GM23338 (cell line): ENCODE results near the gene GJB5. TPM values are rescaled to one million over a fixed set of nuclear protein-coding genes. Genes with fewer than 3 reads are reported as not detected.

Experiments
- ATAC-seq: fragments of 200-7000 bp; cut with Tn5 transposase; 3 replicates; pipeline ENCODE4 v1.9.1; 2020
- DNase-seq: peaks from one replicate; pipeline ENCODE4 v3.0.0-alpha.2; 2015; ENCODE audit warnings: low spot score
- H2AFZ ChIP-seq: fragments of 200-600 bp; sonication (generic); 2 replicates; pipeline ENCODE4 v1.8.0; 2016; ENCODE audit warnings: antibody characterized with exemption, mild to moderate bottlenecking, moderate library complexity
- H3F3A ChIP-seq: fragments of 200-600 bp; sonication (generic); replicated peaks from 2 replicates; pipeline ENCODE4 v1.8.0; 2017; ENCODE audit warnings: antibody characterized with exemption, mixed run types, low read depth
- H3K27ac ChIP-seq: fragments of 200-600 bp; sonication (generic); 2 replicates; pipeline ENCODE4 v1.6.1; 2016; ENCODE audit warnings: low read depth
- H3K27me3 ChIP-seq: fragments of 200-600 bp; sonication (generic); 2 replicates; pipeline ENCODE4 v1.8.0; 2016; ENCODE audit warnings: mild to moderate bottlenecking, mixed run types, moderate library complexity; ENCODE audit not compliant: insufficient read depth
- H3K36me3 ChIP-seq: fragments of 200-600 bp; sonication (generic); 2 replicates; pipeline ENCODE4 v1.8.0; 2016; ENCODE audit warnings: mild to moderate bottlenecking; ENCODE audit not compliant: insufficient read depth
- H3K4me1 ChIP-seq: fragments of 200-600 bp; sonication (generic); 2 replicates; pipeline ENCODE4 v1.8.0; 2016; ENCODE audit warnings: mild to moderate bottlenecking, moderate library complexity; ENCODE audit not compliant: insufficient read depth
- H3K4me2 ChIP-seq: fragments of 200-600 bp; sonication (generic); 2 replicates; pipeline ENCODE4 v1.7.1; 2017; ENCODE audit warnings: mixed run types
- H3K4me3 ChIP-seq: fragments of 200-600 bp; sonication (generic); 2 replicates; pipeline ENCODE4 v1.6.1; 2016; ENCODE audit warnings: mixed run types
- H3K79me2 ChIP-seq: fragments of 200-600 bp; sonication (generic); replicated peaks from 2 replicates; pipeline ENCODE4 v1.8.0; 2017; ENCODE audit warnings: mild to moderate bottlenecking; ENCODE audit not compliant: insufficient read depth
- H3K9me2 ChIP-seq: fragments of 200-600 bp; sonication (generic); 2 replicates; pipeline ENCODE4 v1.8.0; 2017; ENCODE audit not compliant: insufficient read depth
- H4K20me1 ChIP-seq: fragments of 200-600 bp; sonication (generic); replicated peaks from 2 replicates; pipeline ENCODE4 v1.8.0; 2017; ENCODE audit warnings: mild to moderate bottlenecking; ENCODE audit not compliant: insufficient read depth
- H3K27ac Mint-ChIP-seq: 2 replicates; pipeline ENCODE4 v1.8.0; 2020; ENCODE audit warnings: inconsistent platforms, mild to moderate bottlenecking, moderate library complexity, mixed read lengths
- H3K27me3 Mint-ChIP-seq: 3 replicates; pipeline ENCODE4 v1.8.0; 2022; ENCODE audit warnings: low read depth, mild to moderate bottlenecking, moderate library complexity, mixed read lengths, inconsistent platforms; ENCODE audit not compliant: insufficient read depth, poor library complexity
- H3K36me3 Mint-ChIP-seq: 3 replicates; pipeline ENCODE4 v1.8.0; 2021; ENCODE audit warnings: low read depth, mild to moderate bottlenecking, inconsistent platforms, moderate library complexity, mixed read lengths
- H3K4me1 Mint-ChIP-seq: 3 replicates; pipeline ENCODE4 v1.8.0; 2020; ENCODE audit warnings: mild to moderate bottlenecking, inconsistent platforms, mixed read lengths
- H3K4me3 Mint-ChIP-seq: 3 replicates; pipeline ENCODE4 v1.8.0; 2021; ENCODE audit warnings: moderate library complexity, mild to moderate bottlenecking, inconsistent platforms, mixed read lengths
- H3K9me3 Mint-ChIP-seq: 3 replicates; pipeline ENCODE4 v1.8.0; 2020; ENCODE audit warnings: moderate library complexity, mild to moderate bottlenecking, inconsistent platforms, mixed read lengths
- CREB1 ChIP-seq: fragments of 250-450 bp; sonication (Bioruptor Pico); IDR thresholded peaks from 2 replicates; pipeline ENCODE4 v1.5.0; 2020; ENCODE audit warnings: low read depth, mild to moderate bottlenecking, moderate library complexity
- EZH2 ChIP-seq: fragments of 200-600 bp; sonication (generic); IDR thresholded peaks from one replicate; pipeline ENCODE4 v1.8.0; 2017; ENCODE audit warnings: antibody characterized with exemption, mild to moderate bottlenecking, low read depth; ENCODE audit not compliant: unreplicated experiment
- EZH2phosphoT487 ChIP-seq: fragments of 200-600 bp; sonication (generic); IDR thresholded peaks from one replicate; pipeline ENCODE4 v1.8.1; 2018; ENCODE audit warnings: antibody characterized with exemption; ENCODE audit not compliant: unreplicated experiment
- NANOG ChIP-seq: IDR thresholded peaks from 2 replicates; pipeline ENCODE4 v1.6.1; 2016; ENCODE audit warnings: antibody characterized with exemption, borderline replicate concordance
- polyA plus RNA-seq: library from polyadenylated mRNA; unstranded; fragments of >200 nt; fragmentation: Nextera tagmentation; extraction: Ambion mirVana; gene quantifications from 2 replicates; pipeline ENCODE4 v1.2.1, GENCODE V29; 2016
- total RNA-seq: library from RNA; depleted of rRNA; stranded (reverse); fragments of >200 nt; shearing (Covaris generic); gene quantifications from 2 replicates; pipeline ENCODE4 v1.2.3, GENCODE V29; 2014
- TF ChIP-seq, protein P1 (sequence below), 2 experiments: fragments of 200-600 bp in 1 of 2; sonication (generic) in 1 of 2; conservative IDR thresholded peaks; 2 replicates each; pipeline versions ENCODE4 v1.5.1 to v1.6.1; 2016 to 2017; ENCODE audit warnings: antibody characterized with exemption in 2 of 2, low read depth in 2 of 2, mild to moderate bottlenecking in 2 of 2, moderate library complexity in 1 of 2
- TF ChIP-seq, protein P2 (sequence below): IDR thresholded peaks from 2 replicates; pipeline ENCODE4 v1.6.1; 2016; ENCODE audit warnings: antibody characterized with exemption
- TF ChIP-seq, protein P3 (sequence below): fragments of 250-450 bp; sonication (Bioruptor Pico); IDR thresholded peaks from 2 replicates; pipeline ENCODE4 v1.5.0; 2020; ENCODE audit warnings: mild to moderate bottlenecking, moderate library complexity

Gene GJB5
- total and polyA plus RNA-seq, 2 experiments from 2014 or later, result 1.4 TPM; not detected in 1

DNA sequence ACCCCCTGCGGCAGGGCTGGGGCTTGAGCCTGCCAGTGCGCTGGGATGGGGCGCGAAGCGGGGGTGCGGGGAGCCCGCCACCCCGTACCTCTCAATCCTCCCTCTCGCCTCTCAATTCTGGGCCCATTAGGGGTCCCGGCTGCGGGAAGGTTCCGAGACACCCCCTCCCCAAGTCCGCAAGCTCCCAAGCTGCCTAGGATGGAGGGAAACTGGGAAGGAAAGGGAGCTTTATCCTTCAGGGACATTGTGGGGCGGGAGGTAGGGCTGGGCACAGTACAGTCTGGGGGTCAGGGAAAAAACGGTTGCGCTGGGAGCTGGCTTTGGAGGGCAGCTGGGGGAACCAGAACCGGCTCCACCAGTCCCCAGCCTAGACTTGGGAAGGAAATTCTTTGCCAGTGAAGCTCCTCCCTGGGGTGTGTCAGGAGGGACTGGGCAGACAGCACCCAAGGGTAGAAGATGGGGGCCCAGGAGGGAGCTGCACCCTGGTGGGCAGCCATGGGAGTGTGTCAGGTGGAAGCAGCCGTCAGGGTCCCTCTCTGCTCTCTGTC is 27.1 kb downstream of the GJB5 start:
- Histone ChIP-seq H3F3A (no peaks in the 10 kb centered on the region), H3K27ac (no peak overlapping the region), H3K36me3 (no peaks in the 10 kb centered on the region), H3K4me3 (peak overlapping the region; percentile 85), H3K79me2 (no peaks in the 10 kb centered on the region), H2AFZ (peak overlapping the region; percentile 100), H3K27me3 (peaks cover 37% of the 10 kb centered on the region), H3K4me1 (peaks cover 4% of the 10 kb centered on the region), H3K4me2 (peak overlapping the region; percentile 93), H4K20me1 (no peaks in the 10 kb centered on the region), H3K9me2 (no peaks in the 10 kb centered on the region)
- H3K4me1 Mint-ChIP-seq, result peaks cover 7% of the 10 kb centered on the region
- TF ChIP-seq NANOG, result no peak
- TF ChIP-seq, protein P1, sequence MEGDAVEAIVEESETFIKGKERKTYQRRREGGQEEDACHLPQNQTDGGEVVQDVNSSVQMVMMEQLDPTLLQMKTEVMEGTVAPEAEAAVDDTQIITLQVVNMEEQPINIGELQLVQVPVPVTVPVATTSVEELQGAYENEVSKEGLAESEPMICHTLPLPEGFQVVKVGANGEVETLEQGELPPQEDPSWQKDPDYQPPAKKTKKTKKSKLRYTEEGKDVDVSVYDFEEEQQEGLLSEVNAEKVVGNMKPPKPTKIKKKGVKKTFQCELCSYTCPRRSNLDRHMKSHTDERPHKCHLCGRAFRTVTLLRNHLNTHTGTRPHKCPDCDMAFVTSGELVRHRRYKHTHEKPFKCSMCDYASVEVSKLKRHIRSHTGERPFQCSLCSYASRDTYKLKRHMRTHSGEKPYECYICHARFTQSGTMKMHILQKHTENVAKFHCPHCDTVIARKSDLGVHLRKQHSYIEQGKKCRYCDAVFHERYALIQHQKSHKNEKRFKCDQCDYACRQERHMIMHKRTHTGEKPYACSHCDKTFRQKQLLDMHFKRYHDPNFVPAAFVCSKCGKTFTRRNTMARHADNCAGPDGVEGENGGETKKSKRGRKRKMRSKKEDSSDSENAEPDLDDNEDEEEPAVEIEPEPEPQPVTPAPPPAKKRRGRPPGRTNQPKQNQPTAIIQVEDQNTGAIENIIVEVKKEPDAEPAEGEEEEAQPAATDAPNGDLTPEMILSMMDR (conservative IDR thresholded peaks at IDR 0.05; ENCODE audit: low read depth in 2 of 2), result peak; percentile 16 to 49; a peak in 3 of 4 replicates
- TF ChIP-seq, protein P2, sequence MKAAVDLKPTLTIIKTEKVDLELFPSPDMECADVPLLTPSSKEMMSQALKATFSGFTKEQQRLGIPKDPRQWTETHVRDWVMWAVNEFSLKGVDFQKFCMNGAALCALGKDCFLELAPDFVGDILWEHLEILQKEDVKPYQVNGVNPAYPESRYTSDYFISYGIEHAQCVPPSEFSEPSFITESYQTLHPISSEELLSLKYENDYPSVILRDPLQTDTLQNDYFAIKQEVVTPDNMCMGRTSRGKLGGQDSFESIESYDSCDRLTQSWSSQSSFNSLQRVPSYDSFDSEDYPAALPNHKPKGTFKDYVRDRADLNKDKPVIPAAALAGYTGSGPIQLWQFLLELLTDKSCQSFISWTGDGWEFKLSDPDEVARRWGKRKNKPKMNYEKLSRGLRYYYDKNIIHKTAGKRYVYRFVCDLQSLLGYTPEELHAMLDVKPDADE, result no peak
- no peak for TF ChIP-seq EZH2phosphoT487
- peaks cover 29% of the 10 kb centered on the region for H3K27me3 Mint-ChIP-seq
- H3K27ac Mint-ChIP-seq, result no peak overlapping the region
- peak overlapping the region; percentile 71 for H3K4me3 Mint-ChIP-seq
- peak; percentile 58 for DNase-seq
- no peaks in the 10 kb centered on the region for H3K36me3 Mint-ChIP-seq
- no peaks in the 10 kb centered on the region for H3K9me3 Mint-ChIP-seq
- ATAC-seq, result peak; percentile 52

DNA sequence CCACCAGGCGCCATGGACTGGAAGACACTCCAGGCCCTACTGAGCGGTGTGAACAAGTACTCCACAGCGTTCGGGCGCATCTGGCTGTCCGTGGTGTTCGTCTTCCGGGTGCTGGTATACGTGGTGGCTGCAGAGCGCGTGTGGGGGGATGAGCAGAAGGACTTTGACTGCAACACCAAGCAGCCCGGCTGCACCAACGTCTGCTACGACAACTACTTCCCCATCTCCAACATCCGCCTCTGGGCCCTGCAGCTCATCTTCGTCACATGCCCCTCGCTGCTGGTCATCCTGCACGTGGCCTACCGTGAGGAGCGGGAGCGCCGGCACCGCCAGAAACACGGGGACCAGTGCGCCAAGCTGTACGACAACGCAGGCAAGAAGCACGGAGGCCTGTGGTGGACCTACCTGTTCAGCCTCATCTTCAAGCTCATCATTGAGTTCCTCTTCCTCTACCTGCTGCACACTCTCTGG is 29.9 kb downstream of the GJB5 start:
- Mint-ChIP-seq H3K27ac (no peak overlapping the region), H3K27me3 (peaks cover 32% of the 10 kb centered on the region), H3K4me1 (peaks cover 7% of the 10 kb centered on the region), H3K36me3 (no peaks in the 10 kb centered on the region), H3K9me3 (no peaks in the 10 kb centered on the region), H3K4me3 (no peak overlapping the region)
- no peak overlapping the region for H3K4me2 ChIP-seq
- H3K27ac ChIP-seq, result no peak overlapping the region
- peaks cover 4% of the 10 kb centered on the region for H3K4me1 ChIP-seq
- H2AFZ ChIP-seq, result no peak overlapping the region
- H4K20me1 ChIP-seq, result no peaks in the 10 kb centered on the region
- no peaks in the 10 kb centered on the region for H3F3A ChIP-seq
- H3K36me3 ChIP-seq, result no peaks in the 10 kb centered on the region
- no peaks in the 10 kb centered on the region for H3K9me2 ChIP-seq
- H3K27me3 ChIP-seq, result peaks cover 32% of the 10 kb centered on the region
- no peaks in the 10 kb centered on the region for H3K79me2 ChIP-seq
- ATAC-seq (no peak), DNase-seq (no peak)
- H3K4me3 ChIP-seq, result no peak overlapping the region
- TF ChIP-seq EZH2 (no peak), NANOG (no peak), CREB1 (CRISPR knock-in tag) (no peak), EZH2phosphoT487 (no peak)
- TF ChIP-seq, protein P1 (conservative IDR thresholded peaks at IDR 0.05; ENCODE audit: low read depth in 2 of 2), result no peak
- TF ChIP-seq, protein P2, result no peak
- TF ChIP-seq, protein P3, sequence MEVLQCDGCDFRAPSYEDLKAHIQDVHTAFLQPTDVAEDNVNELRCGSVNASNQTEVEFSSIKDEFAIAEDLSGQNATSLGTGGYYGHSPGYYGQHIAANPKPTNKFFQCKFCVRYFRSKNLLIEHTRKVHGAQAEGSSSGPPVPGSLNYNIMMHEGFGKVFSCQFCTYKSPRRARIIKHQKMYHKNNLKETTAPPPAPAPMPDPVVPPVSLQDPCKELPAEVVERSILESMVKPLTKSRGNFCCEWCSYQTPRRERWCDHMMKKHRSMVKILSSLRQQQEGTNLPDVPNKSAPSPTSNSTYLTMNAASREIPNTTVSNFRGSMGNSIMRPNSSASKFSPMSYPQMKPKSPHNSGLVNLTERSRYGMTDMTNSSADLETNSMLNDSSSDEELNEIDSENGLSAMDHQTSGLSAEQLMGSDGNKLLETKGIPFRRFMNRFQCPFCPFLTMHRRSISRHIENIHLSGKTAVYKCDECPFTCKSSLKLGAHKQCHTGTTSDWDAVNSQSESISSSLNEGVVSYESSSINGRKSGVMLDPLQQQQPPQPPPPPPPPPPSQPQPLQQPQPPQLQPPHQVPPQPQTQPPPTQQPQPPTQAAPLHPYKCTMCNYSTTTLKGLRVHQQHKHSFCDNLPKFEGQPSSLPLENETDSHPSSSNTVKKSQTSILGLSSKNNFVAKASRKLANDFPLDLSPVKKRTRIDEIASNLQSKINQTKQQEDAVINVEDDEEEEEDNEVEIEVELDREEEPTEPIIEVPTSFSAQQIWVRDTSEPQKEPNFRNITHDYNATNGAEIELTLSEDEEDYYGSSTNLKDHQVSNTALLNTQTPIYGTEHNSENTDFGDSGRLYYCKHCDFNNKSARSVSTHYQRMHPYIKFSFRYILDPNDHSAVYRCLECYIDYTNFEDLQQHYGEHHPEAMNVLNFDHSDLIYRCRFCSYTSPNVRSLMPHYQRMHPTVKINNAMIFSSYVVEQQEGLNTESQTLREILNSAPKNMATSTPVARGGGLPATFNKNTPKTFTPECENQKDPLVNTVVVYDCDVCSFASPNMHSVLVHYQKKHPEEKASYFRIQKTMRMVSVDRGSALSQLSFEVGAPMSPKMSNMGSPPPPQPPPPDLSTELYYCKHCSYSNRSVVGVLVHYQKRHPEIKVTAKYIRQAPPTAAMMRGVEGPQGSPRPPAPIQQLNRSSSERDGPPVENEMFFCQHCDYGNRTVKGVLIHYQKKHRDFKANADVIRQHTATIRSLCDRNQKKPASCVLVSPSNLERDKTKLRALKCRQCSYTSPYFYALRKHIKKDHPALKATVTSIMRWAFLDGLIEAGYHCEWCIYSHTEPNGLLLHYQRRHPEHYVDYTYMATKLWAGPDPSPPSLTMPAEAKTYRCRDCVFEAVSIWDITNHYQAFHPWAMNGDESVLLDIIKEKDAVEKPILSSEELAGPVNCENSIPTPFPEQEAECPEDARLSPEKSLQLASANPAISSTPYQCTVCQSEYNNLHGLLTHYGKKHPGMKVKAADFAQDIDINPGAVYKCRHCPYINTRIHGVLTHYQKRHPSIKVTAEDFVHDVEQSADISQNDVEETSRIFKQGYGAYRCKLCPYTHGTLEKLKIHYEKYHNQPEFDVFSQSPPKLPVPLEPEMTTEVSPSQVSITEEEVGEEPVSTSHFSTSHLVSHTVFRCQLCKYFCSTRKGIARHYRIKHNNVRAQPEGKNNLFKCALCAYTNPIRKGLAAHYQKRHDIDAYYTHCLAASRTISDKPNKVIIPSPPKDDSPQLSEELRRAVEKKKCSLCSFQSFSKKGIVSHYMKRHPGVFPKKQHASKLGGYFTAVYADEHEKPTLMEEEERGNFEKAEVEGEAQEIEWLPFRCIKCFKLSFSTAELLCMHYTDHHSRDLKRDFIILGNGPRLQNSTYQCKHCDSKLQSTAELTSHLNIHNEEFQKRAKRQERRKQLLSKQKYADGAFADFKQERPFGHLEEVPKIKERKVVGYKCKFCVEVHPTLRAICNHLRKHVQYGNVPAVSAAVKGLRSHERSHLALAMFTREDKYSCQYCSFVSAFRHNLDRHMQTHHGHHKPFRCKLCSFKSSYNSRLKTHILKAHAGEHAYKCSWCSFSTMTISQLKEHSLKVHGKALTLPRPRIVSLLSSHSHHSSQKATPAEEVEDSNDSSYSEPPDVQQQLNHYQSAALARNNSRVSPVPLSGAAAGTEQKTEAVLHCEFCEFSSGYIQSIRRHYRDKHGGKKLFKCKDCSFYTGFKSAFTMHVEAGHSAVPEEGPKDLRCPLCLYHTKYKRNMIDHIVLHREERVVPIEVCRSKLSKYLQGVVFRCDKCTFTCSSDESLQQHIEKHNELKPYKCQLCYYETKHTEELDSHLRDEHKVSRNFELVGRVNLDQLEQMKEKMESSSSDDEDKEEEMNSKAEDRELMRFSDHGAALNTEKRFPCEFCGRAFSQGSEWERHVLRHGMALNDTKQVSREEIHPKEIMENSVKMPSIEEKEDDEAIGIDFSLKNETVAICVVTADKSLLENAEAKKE, result no peak
